PC-3 (cell line): Measurements from ENCODE around the gene NEMP2. TPM values are rescaled to one million over a fixed set of nuclear protein-coding genes. Genes with fewer than 3 reads are reported as not detected.

Experiments used
- ATAC-seq: fragments of 200-7000 bp; cut with Tn5 transposase; 2 replicates; pipeline ENCODE4 v1.9.1; 2020; ENCODE audit warnings: mild to moderate bottlenecking, moderate library complexity
- BruUV-seq: library from RNA; stranded (reverse); fragments of 400-500 nt; replicated peaks from 2 replicates; lab custom pipeline; 2021; lab: Mats Ljungman, UMichigan
- CTCF ChIA-PET: fragments of 300-600 bp; sonication (Branson Sonifier 250); formaldehyde crosslinking; loops from one replicate; lab custom pipeline; 2022; ENCODE audit warnings: antibody characterized with exemption; lab: Charles Lee
- POLR2A ChIA-PET: fragments of 300-600 bp; sonication (Branson Sonifier 250); formaldehyde crosslinking; loops from one replicate; lab custom pipeline; 2022; ENCODE audit warnings: antibody characterized with exemption; ENCODE audit not compliant: unreplicated experiment; lab: Charles Lee
- DNase-seq: peaks from one replicate; pipeline ENCODE4 v3.0.0-alpha.2; 2015
- H2AFZ ChIP-seq: fragments of 300-600 bp; sonication (generic); 2 replicates; pipeline ENCODE4 v1.6.0; 2016; ENCODE audit warnings: antibody characterized with exemption, low read length
- H3F3A ChIP-seq: fragments of 300-600 bp; sonication (generic); one replicate; pipeline ENCODE4 v1.6.0; 2017; ENCODE audit warnings: antibody characterized with exemption, low read length, control low read depth, mild to moderate bottlenecking; ENCODE audit not compliant: unreplicated experiment
- H3K27ac ChIP-seq: fragments of 300-600 bp; sonication (generic); 2 replicates; pipeline ENCODE4 v1.5.1; 2016; ENCODE audit warnings: mild to moderate bottlenecking, low read length
- H3K27me3 ChIP-seq: fragments of 300-600 bp; sonication (generic); 2 replicates; pipeline ENCODE4 v1.6.1; 2016; ENCODE audit warnings: low read length, mixed read lengths
- H3K36me3 ChIP-seq: fragments of 300-600 bp; sonication (generic); 2 replicates; pipeline ENCODE4 v1.6.1; 2016; ENCODE audit warnings: low read depth, mixed run types, low read length, mixed read lengths
- H3K4me1 ChIP-seq: fragments of 300-600 bp; sonication (generic); 2 replicates; pipeline ENCODE4 v1.5.1; 2016; ENCODE audit warnings: low read length; ENCODE audit not compliant: insufficient read depth
- H3K4me2 ChIP-seq: fragments of 300-600 bp; sonication (generic); 2 replicates; pipeline ENCODE4 v1.6.0; 2016; ENCODE audit warnings: low read length
- H3K4me3 ChIP-seq: fragments of 300-600 bp; sonication (generic); 2 replicates; pipeline ENCODE4 v1.5.1; 2016; ENCODE audit warnings: mild to moderate bottlenecking, low read length, mixed read lengths
- H3K79me2 ChIP-seq: fragments of 300-600 bp; sonication (generic); 2 replicates; pipeline ENCODE4 v1.6.1; 2017; ENCODE audit warnings: low read length, mixed read lengths
- H3K9ac ChIP-seq: fragments of 300-600 bp; sonication (generic); 2 replicates; pipeline ENCODE4 v1.6.0; 2016; ENCODE audit warnings: mild to moderate bottlenecking, low read length
- H3K9me2 ChIP-seq: fragments of 300-600 bp; sonication (generic); replicated peaks from 2 replicates; pipeline ENCODE4 v1.6.1; 2016; ENCODE audit warnings: mixed run types, low read length, mixed read lengths
- H3K9me3 ChIP-seq: fragments of 300-600 bp; sonication (generic); 2 replicates; pipeline ENCODE4 v1.6.1; 2016; ENCODE audit warnings: low read length, mixed read lengths
- H4K20me1 ChIP-seq: fragments of 300-600 bp; sonication (generic); 2 replicates; pipeline ENCODE4 v1.6.1; 2016; ENCODE audit warnings: low read length, mixed read lengths
- EZH2 ChIP-seq: fragments of 300-600 bp; sonication (generic); IDR thresholded peaks from one replicate; pipeline ENCODE4 v1.6.1; 2017; ENCODE audit warnings: antibody characterized with exemption, mild to moderate bottlenecking, low read length; ENCODE audit not compliant: unreplicated experiment
- EZH2phosphoT487 ChIP-seq: fragments of 300-600 bp; sonication (generic); IDR thresholded peaks from 2 replicates; pipeline ENCODE4 v1.6.1; 2018; ENCODE audit warnings: mild to moderate bottlenecking, antibody characterized with exemption, low read length, borderline replicate concordance
- intact Hi-C: fragments of 100-400 bp; cut with micrococcal nuclease; formaldehyde crosslinking; loops from 2 replicates; pipeline ENCODE4 v1.9.0; 2023
- total RNA-seq: library from RNA; depleted of rRNA; stranded (reverse); fragments of >200 nt; gene quantifications from 2 replicates; pipeline ENCODE4 v1.2.3, GENCODE V29; 2014
- TF ChIP-seq, protein P1 (sequence below): fragments of 300-600 bp; sonication (generic); conservative IDR thresholded peaks from 2 replicates; pipeline ENCODE4 v1.5.1; 2017; ENCODE audit warnings: antibody characterized with exemption, low read depth, mild to moderate bottlenecking, low read length

NEMP2 gene
- total RNA-seq, 1 experiment from 2014 or later, result 3.8 TPM

DNA sequence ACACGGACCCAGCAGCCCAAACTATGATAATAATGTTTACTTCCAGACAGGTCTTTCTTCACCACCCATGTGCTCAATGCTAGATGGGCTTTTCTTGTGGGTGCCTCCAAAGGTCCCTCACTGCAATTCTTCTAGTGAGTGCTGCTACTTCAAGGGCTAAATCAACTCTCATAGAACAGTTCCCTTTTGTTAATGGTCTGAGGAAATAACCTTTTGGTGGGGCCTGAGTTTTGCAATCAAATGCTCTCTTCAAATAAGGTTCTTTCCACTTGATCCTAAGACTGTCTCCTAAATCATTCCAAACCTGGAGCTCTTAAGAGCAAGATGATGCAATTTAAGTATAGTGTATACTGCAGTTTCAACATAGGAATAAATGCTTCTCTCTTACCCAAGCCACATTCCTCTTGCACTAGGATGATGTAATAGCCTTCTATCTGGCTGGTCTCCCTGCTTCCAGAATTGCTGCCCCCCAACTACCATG is 6.0 kb downstream of the NEMP2 start:
- intact Hi-C loops, result no loop called here
- no peak for DNase-seq
- POLR2A ChIA-PET, result no interaction called here

DNA sequence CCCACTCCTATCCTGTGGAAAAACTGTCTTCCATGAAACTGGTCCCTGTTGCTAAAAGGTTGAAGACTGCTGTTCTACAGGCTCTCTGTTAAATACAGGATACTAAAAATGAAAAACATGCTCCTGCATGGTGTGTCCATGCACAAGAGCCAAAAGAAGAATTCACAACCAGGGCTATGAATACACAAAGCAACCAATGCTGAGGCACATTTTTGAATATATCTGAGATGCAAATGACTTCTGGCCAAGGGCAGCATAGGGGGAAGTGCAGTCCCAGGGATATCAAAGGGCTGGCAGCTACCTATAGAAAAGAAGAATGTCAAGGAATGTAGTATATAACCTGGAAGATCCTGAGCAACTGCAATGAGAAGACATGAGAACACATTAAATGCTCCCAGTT is 6.6 kb downstream of the NEMP2 start:
- no peak for DNase-seq
- intact Hi-C loops, result no loop called here
- no peak overlapping the region for H2AFZ ChIP-seq
- no peaks in the 10 kb centered on the region for H3K9me2 ChIP-seq
- no TSS peak for BruUV-seq
- H3K79me2 ChIP-seq, result no peaks in the 10 kb centered on the region
- no peak for TF ChIP-seq EZH2
- no peak for TF ChIP-seq EZH2phosphoT487
- TF ChIP-seq, protein P1, sequence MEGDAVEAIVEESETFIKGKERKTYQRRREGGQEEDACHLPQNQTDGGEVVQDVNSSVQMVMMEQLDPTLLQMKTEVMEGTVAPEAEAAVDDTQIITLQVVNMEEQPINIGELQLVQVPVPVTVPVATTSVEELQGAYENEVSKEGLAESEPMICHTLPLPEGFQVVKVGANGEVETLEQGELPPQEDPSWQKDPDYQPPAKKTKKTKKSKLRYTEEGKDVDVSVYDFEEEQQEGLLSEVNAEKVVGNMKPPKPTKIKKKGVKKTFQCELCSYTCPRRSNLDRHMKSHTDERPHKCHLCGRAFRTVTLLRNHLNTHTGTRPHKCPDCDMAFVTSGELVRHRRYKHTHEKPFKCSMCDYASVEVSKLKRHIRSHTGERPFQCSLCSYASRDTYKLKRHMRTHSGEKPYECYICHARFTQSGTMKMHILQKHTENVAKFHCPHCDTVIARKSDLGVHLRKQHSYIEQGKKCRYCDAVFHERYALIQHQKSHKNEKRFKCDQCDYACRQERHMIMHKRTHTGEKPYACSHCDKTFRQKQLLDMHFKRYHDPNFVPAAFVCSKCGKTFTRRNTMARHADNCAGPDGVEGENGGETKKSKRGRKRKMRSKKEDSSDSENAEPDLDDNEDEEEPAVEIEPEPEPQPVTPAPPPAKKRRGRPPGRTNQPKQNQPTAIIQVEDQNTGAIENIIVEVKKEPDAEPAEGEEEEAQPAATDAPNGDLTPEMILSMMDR, result no peak
- H4K20me1 ChIP-seq, result no peaks in the 10 kb centered on the region
- no peaks in the 10 kb centered on the region; the same call in 1 of the 2 replicates for H3K4me1 ChIP-seq
- H3K27me3 ChIP-seq, result no peaks in the 10 kb centered on the region
- H3K9me3 ChIP-seq, result no peaks in the 10 kb centered on the region
- ChIA-PET CTCF (no interaction called here), POLR2A (no interaction called here)
- no peak for ATAC-seq
- H3K36me3 ChIP-seq, result no peaks in the 10 kb centered on the region
- H3K27ac ChIP-seq, result no peak overlapping the region
- no peak overlapping the region for H3K4me2 ChIP-seq
- no peak overlapping the region for H3K4me3 ChIP-seq
- H3K9ac ChIP-seq, result no peak overlapping the region
- H3F3A ChIP-seq, result no peaks in the 10 kb centered on the region

More for the DNA sequence above, 6.0 kb downstream of the NEMP2 start:
- H3K4me1 ChIP-seq, result peaks cover under 1% of the 10 kb centered on the region
- no peaks in the 10 kb centered on the region for H3K9me2 ChIP-seq
- BruUV-seq, result no TSS peak
- CTCF ChIA-PET, result no interaction called here
- H2AFZ ChIP-seq, result no peak overlapping the region
- no peak overlapping the region for H3K27ac ChIP-seq
- H3K4me2 ChIP-seq, result no peak overlapping the region
- no peaks in the 10 kb centered on the region for H3K79me2 ChIP-seq
- H3K4me3 ChIP-seq, result no peak overlapping the region
- no peak overlapping the region for H3K9ac ChIP-seq
- ATAC-seq, result no peak
- no peaks in the 10 kb centered on the region for H3K9me3 ChIP-seq
- H4K20me1 ChIP-seq, result no peaks in the 10 kb centered on the region
- H3K36me3 ChIP-seq, result no peaks in the 10 kb centered on the region
- H3F3A ChIP-seq, result no peaks in the 10 kb centered on the region
- H3K27me3 ChIP-seq, result no peaks in the 10 kb centered on the region
- TF ChIP-seq, protein P1, result no peak
- TF ChIP-seq EZH2phosphoT487, result no peak
- TF ChIP-seq EZH2, result no peak

DNA sequence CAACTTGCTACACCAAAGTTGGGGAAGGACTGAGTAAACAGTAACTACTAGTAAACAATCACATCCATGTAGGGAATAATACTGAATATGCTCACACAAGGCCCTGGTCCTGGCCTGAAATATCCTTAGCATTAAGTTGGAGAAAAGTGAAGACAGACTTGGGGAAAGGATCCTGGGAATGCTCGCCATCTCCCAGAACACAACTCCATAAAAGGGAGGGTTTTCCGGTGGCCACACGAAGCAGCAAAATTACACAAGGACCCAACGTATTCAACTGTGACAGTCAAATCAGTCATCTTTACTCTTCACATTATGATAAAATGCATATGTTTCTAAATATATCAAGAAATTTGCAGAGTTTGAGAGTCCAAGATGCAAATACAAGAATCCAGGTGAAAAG is 7.3 kb downstream of the NEMP2 start:
- POLR2A ChIA-PET, result no interaction called here
- Histone ChIP-seq H2AFZ (no peak overlapping the region), H3K4me2 (no peak overlapping the region), H3K27ac (no peak overlapping the region), H3K4me3 (no peak overlapping the region), H3K9ac (no peak overlapping the region), H4K20me1 (no peaks in the 10 kb centered on the region), H3K9me2 (no peaks in the 10 kb centered on the region), H3F3A (no peaks in the 10 kb centered on the region), H3K4me1 (no peaks in the 10 kb centered on the region; the same call in 1 of the 2 replicates), H3K36me3 (no peaks in the 10 kb centered on the region), H3K9me3 (no peaks in the 10 kb centered on the region), H3K27me3 (no peaks in the 10 kb centered on the region), H3K79me2 (no peaks in the 10 kb centered on the region)
- TF ChIP-seq, protein P1, result no peak
- TF ChIP-seq EZH2, result no peak
- TF ChIP-seq EZH2phosphoT487, result no peak
- no TSS peak for BruUV-seq
- no peak for ATAC-seq
- CTCF ChIA-PET, result no interaction called here
- DNase-seq, result no peak
- intact Hi-C loops, result no loop called here
